ENCODE results near the gene CTDSPL.

GRCh38 chr3:37903734-37904133 lies 42.1 kb downstream of the CTDSPL start:
- TF ChIP-seq CTCF (IDR thresholded peaks at IDR 0.05; ENCODE audit: low read depth, low read length, missing input control) (no peak), YY1 (IDR thresholded peaks at IDR 0.05) (no peak), JUND (IDR thresholded peaks at IDR 0.05) (no peak), NR2F2 (IDR thresholded peaks at IDR 0.05) (no peak), FOXA2 (IDR thresholded peaks at IDR 0.05) (no peak), REST (IDR thresholded peaks at IDR 0.05) (no peak), SP1 (IDR thresholded peaks at IDR 0.05) (no peak), MAX (IDR thresholded peaks at IDR 0.05) (no peak), FOXA1 (IDR thresholded peaks at IDR 0.05) (no peak), ATF3 (IDR thresholded peaks at IDR 0.05) (no peak), GABPA (IDR thresholded peaks at IDR 0.05 in 1 of 2, conservative IDR thresholded peaks at IDR 0.05 in 1 of 2) (no peak), EGR1 (IDR thresholded peaks at IDR 0.05; ENCODE audit: low read depth in 2 of 2) (no peak)
